Adipocyte (in vitro differentiated cells): ENCODE data around the gene ATG3.
"Not testable (repeated sequence)": the region's sequence is repeated elsewhere in the genome, so short reads cannot be mapped to it uniquely, and the experiment has no call there.

ENCODE experiments used
- DNase-seq: peaks from one replicate; pipeline ENCODE4 v3.0.0-alpha.2; 2015; ENCODE audit warnings: low read depth
- H3K27me3 ChIP-seq: replicated peaks from 2 replicates; pipeline ENCODE4 v1.7.0; 2013; ENCODE audit warnings: mild to moderate bottlenecking, low read length, moderate library complexity; ENCODE audit not compliant: control insufficient read depth, insufficient read depth
- H3K36me3 ChIP-seq: 2 replicates; pipeline ENCODE4 v1.7.0; 2013; ENCODE audit warnings: low read length, mild to moderate bottlenecking, moderate library complexity; ENCODE audit not compliant: control insufficient read depth, insufficient read depth, severe bottlenecking
- H3K4me1 ChIP-seq: 2 replicates; pipeline ENCODE4 v1.7.0; 2013; ENCODE audit warnings: mild to moderate bottlenecking, low read length, moderate library complexity; ENCODE audit not compliant: control insufficient read depth, insufficient read depth
- H3K4me3 ChIP-seq: 2 replicates; pipeline ENCODE4 v1.7.0; 2013; ENCODE audit warnings: mild to moderate bottlenecking, low read length, moderate library complexity
- H3K9ac ChIP-seq: 2 replicates; pipeline ENCODE4 v1.7.0; 2013; ENCODE audit warnings: mild to moderate bottlenecking, low read length, moderate library complexity
- H3K9me3 ChIP-seq: 2 replicates; pipeline ENCODE4 v1.7.0; 2013; ENCODE audit warnings: mild to moderate bottlenecking, low read length, moderate library complexity; ENCODE audit not compliant: control insufficient read depth

The ATG3 gene

DNA sequence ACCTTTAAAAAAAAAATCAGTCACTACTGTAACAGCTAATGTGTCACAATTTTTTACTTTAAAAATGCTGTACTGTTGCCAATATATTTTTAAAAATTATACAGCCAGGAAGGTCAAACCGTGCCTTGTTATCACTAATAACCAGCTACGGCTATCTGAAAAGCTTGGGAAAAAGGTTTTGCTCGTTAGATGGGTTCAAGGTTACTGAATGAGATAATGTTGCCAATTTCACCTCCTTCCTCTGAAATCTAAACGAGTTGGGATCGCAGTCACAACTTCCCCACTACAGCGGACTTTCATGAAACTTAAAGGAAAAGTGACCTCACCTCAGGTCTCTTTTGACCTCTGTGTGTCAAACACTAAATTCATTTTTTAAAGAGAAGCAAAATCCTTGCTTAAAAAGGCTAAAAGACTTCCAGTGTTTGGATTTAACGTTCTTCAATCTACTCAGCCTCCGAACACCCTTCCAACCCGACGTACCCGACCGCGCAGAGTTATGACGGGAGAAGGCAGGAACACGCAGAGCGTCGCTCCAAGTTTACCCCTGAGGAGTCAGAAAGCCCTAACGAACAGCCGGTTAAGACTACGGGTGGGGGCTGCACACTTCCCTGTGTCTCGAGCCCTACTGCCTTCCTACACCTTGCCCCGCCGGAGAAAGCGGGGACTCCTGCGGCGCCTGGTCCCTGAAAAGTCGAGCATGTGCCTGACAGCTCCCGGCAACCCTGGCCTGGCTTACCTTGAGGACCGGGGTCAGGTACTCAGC, 860 bp downstream of the ATG3 start:
- Histone ChIP-seq H3K36me3 (peaks cover 11% of the 10 kb centered on the region), H3K4me1 (peaks cover 25% of the 10 kb centered on the region), H3K27me3 (no peaks in the 10 kb centered on the region), H3K4me3 (peak overlapping the region; percentile 96), H3K9me3 (no peaks in the 10 kb centered on the region), H3K9ac (peak overlapping the region; percentile 95)
- DNase-seq: peak; percentile 93

DNA sequence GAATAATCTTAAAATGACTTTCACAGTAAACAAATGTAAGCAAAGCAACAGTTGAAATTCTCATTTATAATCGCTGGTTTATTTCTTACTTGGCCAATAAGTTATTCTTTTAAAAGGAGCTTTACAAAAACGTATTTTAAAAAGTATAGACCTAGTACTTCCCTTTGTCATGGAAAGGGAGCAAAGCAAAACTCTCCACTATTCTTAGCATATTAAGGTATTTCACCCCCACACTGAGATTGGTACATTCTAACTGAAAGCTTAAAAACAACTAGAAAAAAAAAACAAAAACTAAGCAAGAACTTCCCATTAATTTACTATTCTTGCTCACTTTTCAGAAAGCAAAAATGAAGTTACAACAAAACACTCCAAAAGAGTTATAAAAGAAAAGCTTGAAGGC, 1.5 kb downstream of the ATG3 start:
- no peaks in the 10 kb centered on the region for H3K9me3 ChIP-seq
- H3K27me3 ChIP-seq: no peaks in the 10 kb centered on the region
- peak overlapping the region; percentile 95 for H3K9ac ChIP-seq
- H3K36me3 ChIP-seq: peaks cover 10% of the 10 kb centered on the region
- peaks cover 30% of the 10 kb centered on the region for H3K4me1 ChIP-seq
- peak overlapping the region; percentile 96 for H3K4me3 ChIP-seq
- DNase-seq: peak; percentile 32

DNA sequence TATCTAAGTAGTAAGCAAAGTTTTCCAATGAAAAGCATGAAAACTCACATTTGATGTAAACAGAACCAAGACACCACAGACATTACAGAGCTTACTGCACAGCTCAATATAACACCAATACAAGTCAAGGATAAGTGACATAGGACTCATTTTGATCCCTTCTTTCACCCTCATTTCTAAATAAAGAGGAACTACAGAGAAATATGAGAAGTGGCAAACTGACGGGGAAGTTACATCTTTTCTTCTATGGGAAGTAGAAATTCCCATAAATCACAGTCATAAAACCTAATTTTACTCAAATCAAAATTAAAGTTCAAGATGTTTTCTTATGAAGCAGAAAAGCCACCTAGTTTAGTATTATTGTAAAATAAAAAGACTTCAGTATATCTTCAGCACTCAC, 3.8 kb downstream of the ATG3 start:
- no peak overlapping the region for H3K4me3 ChIP-seq
- no peaks in the 10 kb centered on the region for H3K27me3 ChIP-seq
- peaks cover 5% of the 10 kb centered on the region for H3K36me3 ChIP-seq
- no peak overlapping the region for H3K9ac ChIP-seq
- peaks cover 28% of the 10 kb centered on the region for H3K4me1 ChIP-seq
- DNase-seq: no peak
- no peaks in the 10 kb centered on the region for H3K9me3 ChIP-seq

DNA sequence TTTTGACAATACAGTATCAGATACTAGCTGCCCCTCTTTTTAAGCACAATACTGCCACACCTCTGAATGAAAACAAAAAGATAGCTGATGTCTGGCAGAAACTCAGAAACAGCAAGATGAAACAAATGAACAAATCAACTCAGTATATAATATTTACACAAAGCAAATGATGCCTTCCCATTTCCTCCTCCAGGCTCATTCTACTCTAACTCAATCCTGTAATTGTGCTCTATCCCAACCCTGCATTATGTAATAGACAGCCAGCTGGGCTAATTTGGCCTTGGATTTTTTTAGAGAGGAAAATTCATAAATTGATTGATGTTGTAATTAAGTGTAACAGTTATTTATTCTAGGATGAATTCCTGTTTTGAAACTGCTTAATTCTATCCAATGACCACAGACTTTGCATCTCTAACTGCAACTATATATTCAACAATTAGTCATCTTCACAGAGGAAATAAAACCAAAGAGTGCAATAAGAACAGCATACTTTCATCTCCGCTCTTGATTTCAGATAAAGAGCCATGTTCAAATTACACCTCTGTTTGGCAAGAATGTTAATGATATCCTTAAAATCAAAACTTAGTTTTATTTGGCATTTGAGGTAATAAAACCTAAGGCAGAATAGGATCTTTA, 6.1 kb downstream of the ATG3 start:
- no peak overlapping the region for H3K4me3 ChIP-seq
- peaks cover 5% of the 10 kb centered on the region for H3K36me3 ChIP-seq
- no peaks in the 10 kb centered on the region for H3K9me3 ChIP-seq
- DNase-seq: no peak
- peaks cover 34% of the 10 kb centered on the region for H3K4me1 ChIP-seq
- H3K9ac ChIP-seq: no peak overlapping the region
- H3K27me3 ChIP-seq: no peaks in the 10 kb centered on the region

DNA sequence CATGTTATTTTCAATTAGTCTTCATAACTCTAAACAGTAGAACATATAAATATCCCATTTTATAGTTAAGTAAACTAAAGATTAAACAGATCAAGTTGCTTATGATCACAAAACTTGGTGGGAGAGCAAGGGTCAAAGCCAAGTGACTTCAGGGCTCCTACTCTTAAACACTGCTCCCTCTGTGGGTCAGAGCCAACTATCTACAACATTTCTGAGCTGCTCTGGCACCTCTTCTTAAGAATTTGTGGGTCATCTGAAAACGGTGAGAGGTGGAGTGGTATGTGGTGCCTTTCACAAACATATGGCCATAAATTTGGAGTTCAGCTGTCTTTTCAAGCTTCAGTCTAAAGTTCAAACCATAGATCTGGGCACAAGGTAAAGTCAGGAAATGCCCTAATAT, 10.9 kb downstream of the ATG3 start:
- Histone ChIP-seq H3K36me3 (peaks cover 32% of the 10 kb centered on the region), H3K4me3 (no peak overlapping the region), H3K9me3 (no peaks in the 10 kb centered on the region), H3K4me1 (peaks cover 15% of the 10 kb centered on the region), H3K9ac (no peak overlapping the region), H3K27me3 (no peaks in the 10 kb centered on the region)
- no peak for DNase-seq

DNA sequence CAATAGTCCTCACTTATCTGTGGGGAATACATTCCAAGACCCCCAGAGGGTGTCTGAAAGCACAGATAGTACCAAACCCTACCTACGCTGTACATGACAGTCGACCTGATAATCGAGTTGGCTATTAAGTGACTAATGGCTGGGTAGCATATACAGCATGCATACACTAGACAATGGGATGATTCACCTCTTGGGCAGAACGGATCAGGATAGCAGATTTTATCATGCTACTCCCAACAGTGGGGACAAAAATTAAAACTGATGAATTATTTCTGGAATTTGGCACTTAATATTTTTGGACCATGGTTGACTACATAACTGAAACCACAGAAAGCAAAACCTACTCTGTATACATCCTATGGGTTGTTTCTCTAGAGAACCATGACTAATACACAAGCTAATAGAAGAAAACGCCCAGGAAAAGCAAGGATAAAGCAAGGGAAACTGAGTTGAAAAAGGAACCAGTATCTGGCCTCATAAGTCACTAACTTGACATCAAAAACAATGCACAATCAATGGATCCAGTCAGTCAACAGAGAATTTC, 15.5 kb downstream of the ATG3 start:
- Histone ChIP-seq H3K4me1 (peaks cover 6% of the 10 kb centered on the region), H3K27me3 (no peaks in the 10 kb centered on the region), H3K4me3 (no peak overlapping the region), H3K9me3 (no peaks in the 10 kb centered on the region), H3K9ac (no peak overlapping the region), H3K36me3 (peaks cover 63% of the 10 kb centered on the region)
- DNase-seq: no peak

DNA sequence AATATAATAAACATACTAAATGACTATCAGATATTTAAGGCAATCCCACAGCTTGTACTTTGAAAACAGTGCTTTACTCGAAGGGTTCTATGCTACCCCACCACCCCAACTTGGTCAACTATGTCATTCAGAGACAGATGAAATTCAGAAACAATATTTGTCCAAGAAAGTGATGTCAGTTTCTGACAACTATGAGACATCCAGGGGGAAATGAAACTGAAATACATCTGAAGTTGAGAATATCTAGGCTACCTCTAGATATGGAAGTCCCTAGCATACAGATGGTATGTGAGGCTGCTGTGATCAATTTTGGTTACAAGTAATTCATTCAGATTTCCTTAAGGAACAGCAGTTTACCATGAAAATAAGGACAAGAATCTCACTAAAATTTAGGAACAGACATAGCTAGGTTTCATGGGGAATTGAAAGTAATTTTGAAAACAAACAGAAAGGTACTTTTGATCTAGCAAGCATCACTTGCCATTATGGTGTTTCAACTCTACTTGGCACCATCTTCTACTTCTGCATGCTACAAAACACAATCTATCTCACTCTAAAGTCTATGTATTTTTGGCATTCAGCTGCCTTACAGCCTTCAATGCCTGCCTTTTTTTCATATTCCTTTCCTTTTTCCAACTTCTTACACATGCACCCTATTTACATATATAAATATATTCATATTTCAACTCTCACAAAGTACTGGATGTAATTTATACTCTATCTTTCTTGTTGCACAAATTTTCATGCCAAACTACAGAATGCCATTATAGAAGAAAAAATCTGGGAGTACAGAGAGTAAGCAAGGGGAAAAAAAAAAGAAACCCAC, 21.7 kb downstream of the ATG3 start:
- H3K4me1 ChIP-seq: no peaks in the 10 kb centered on the region
- DNase-seq: no peak
- no peak overlapping the region for H3K4me3 ChIP-seq
- no peaks in the 10 kb centered on the region for H3K9me3 ChIP-seq
- no peaks in the 10 kb centered on the region for H3K27me3 ChIP-seq
- H3K9ac ChIP-seq: no peak overlapping the region
- peaks cover 79% of the 10 kb centered on the region for H3K36me3 ChIP-seq

DNA sequence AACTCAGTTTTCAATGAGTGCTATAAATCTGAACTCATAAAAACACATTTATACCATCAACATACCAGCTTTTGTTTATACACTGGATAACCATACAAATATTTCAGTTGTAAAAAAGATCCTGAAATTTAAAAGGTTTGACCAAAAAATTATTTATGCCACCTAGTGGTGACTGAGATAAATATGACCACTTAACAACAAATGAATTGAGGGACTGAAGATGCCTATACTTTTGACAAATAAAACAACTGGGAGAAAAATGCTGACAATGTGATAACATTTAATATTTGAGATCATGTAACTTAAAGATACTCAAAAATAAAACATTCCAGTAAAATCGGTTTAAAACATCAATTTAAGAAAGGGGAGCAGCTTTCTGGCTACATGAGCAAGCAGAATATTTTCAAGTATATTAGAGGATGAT, 30.4 kb downstream of the ATG3 start:
- H3K4me3 ChIP-seq: no peak overlapping the region
- no peaks in the 10 kb centered on the region for H3K4me1 ChIP-seq
- no peaks in the 10 kb centered on the region for H3K9me3 ChIP-seq
- H3K27me3 ChIP-seq: no peaks in the 10 kb centered on the region
- H3K9ac ChIP-seq: no peak overlapping the region
- peak; percentile 80 for DNase-seq
- H3K36me3 ChIP-seq: peaks cover 75% of the 10 kb centered on the region

DNA sequence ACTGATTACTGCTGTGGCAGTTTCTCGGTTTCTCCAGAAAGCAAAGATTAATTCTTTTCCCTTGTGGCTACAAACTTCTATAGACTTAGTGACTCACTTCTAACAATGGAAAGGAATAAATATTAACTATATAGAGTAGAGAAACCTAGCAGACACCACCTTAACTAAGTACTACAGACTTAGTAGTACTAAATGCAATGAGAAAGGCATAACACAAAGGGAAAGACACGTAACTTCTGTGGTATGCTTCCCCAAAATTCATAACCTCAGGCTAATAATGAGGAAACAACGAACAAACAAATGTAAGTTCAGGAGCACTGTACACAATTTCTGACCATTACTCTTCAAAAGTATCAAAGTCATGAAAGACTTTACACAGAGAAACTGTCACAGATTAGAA, 31.2 kb downstream of the ATG3 start:
- Histone ChIP-seq H3K27me3 (no peaks in the 10 kb centered on the region), H3K4me3 (no peak overlapping the region), H3K9me3 (no peaks in the 10 kb centered on the region), H3K4me1 (no peaks in the 10 kb centered on the region), H3K9ac (no peak overlapping the region), H3K36me3 (peaks cover 67% of the 10 kb centered on the region)
- no peak for DNase-seq

DNA sequence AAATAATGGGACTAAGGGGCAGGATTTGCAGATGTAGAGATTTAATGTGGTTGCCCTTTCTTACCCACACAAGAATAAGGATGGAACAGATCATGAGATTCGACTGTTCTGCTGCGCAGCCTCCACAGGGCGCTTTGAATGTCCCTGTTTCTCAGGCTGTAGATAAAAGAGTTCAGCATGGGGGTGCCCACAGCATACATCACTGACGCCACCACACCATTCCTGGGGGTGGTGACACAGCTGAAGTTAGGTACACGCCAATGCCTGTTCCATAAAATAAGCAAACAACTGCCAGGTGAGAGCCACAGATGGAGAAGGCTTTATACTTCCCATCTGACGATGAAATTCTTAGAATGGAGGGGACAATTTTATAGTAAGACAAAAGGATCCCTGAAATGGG, 37.6 kb downstream of the ATG3 start:
- peaks cover 30% of the 10 kb centered on the region for H3K36me3 ChIP-seq
- H3K9ac ChIP-seq, DNase-seq, H3K4me1 ChIP-seq, H3K9me3 ChIP-seq, H3K27me3 ChIP-seq, H3K4me3 ChIP-seq: not testable (repeated sequence)

DNA sequence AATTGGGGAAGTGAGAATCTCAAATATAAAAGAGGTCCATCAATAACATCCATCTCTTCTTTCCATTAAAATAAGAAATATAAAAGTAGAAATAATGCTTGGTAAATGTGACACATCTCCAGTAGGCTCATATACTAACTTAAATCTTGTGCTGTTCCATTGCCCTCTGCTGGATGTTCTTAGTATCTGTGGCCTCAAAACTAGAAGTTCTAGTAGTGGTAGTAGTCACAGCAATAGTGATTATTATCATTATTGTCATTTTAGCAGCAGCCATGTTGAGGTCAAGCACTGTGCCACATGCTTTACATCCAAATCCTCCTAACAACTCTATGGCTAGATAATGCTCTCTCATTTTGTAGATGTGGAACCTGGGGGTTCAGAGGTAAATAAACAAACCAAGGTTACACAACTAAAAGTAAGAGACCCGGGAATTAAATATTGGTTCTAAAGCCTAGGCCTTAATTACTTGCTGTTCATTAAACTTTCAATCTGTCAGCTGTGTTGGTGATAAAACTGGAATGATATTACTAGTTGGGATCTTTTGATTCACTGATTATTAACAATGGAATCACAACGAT, 42.2 kb downstream of the ATG3 start:
- H3K9ac ChIP-seq: peak overlapping the region; percentile 39
- H3K4me3 ChIP-seq: no peak overlapping the region
- peaks cover 5% of the 10 kb centered on the region for H3K36me3 ChIP-seq
- no peaks in the 10 kb centered on the region for H3K27me3 ChIP-seq
- no peaks in the 10 kb centered on the region for H3K9me3 ChIP-seq
- peak; percentile 80 for DNase-seq
- H3K4me1 ChIP-seq: peaks cover 2% of the 10 kb centered on the region
